ENCODE data around the gene HMGCS1. TPM values are rescaled to one million over a fixed set of nuclear protein-coding genes. Genes with fewer than 3 reads are reported as not detected.

Gene HMGCS1
- total and polyA plus RNA-seq, 2 experiments from 2014 or later: 6.2 to 10.4 TPM

GRCh38 chr5:43245724-43246385, 67.4 kb downstream of the HMGCS1 start:
- Histone ChIP-seq H3K79me2 (ENCODE audit: insufficient read depth) (no peaks in the 10 kb centered on the region), H3F3A (ENCODE audit: insufficient read depth) (no peaks in the 10 kb centered on the region), H3K9ac (no peak overlapping the region), H3K4me3 (no peak overlapping the region), H3K27me3 (replicated peaks; ENCODE audit: insufficient read depth) (no peaks in the 10 kb centered on the region), H3K4me1 (ENCODE audit: insufficient read depth) (no peaks in the 10 kb centered on the region), H3K9me3 (ENCODE audit: low read depth) (no peaks in the 10 kb centered on the region), H4K20me1 (ENCODE audit: insufficient read depth) (no peaks in the 10 kb centered on the region), H3K36me3 (ENCODE audit: low read depth) (no peaks in the 10 kb centered on the region), H3K27ac (no peak overlapping the region), H3K4me2 (ENCODE audit: unreplicated experiment) (no peak overlapping the region), H3K9me2 (ENCODE audit: insufficient read depth) (no peaks in the 10 kb centered on the region), H2AFZ (no peak overlapping the region)
- in situ Hi-C loops (cut with MboI): no loop called here
- TF ChIP-seq EZH2 (IDR thresholded peaks at IDR 0.05; ENCODE audit: insufficient read depth, poor library complexity, severe bottlenecking): no peak
- TF ChIP-seq EZH2phosphoT487 (IDR thresholded peaks at IDR 0.05; ENCODE audit: insufficient read depth, low read depth): no peak
- no peak for DNase-seq
- 85 to 87% methylated on average over 18 to 19 of the region's 19 CpGs for WGBS, 2 experiments (ENCODE audit: low coverage in 1 of 2, low lambda C conversion rate in 2 of 2, missing lambda C conversion rate in 2 of 2)

GRCh38 chr5:43244823-43245565, 68.2 kb downstream of the HMGCS1 start:
- Histone ChIP-seq H2AFZ (no peak overlapping the region), H3F3A (ENCODE audit: insufficient read depth) (no peaks in the 10 kb centered on the region), H3K9ac (no peak overlapping the region), H4K20me1 (ENCODE audit: insufficient read depth) (no peaks in the 10 kb centered on the region), H3K4me1 (ENCODE audit: insufficient read depth) (no peaks in the 10 kb centered on the region), H3K4me2 (ENCODE audit: unreplicated experiment) (no peak overlapping the region), H3K9me3 (ENCODE audit: low read depth) (no peaks in the 10 kb centered on the region), H3K36me3 (ENCODE audit: low read depth) (no peaks in the 10 kb centered on the region), H3K27ac (no peak overlapping the region), H3K79me2 (ENCODE audit: insufficient read depth) (no peaks in the 10 kb centered on the region), H3K9me2 (ENCODE audit: insufficient read depth) (no peaks in the 10 kb centered on the region), H3K4me3 (no peak overlapping the region), H3K27me3 (replicated peaks; ENCODE audit: insufficient read depth) (no peaks in the 10 kb centered on the region)
- in situ Hi-C loops (cut with MboI): no loop called here
- WGBS, 2 experiments (ENCODE audit: low coverage in 1 of 2, low lambda C conversion rate in 2 of 2, missing lambda C conversion rate in 2 of 2): 69 to 70% methylated on average over 11 of the region's 11 CpGs
- DNase-seq: no peak
- no peak for TF ChIP-seq EZH2 (IDR thresholded peaks at IDR 0.05; ENCODE audit: insufficient read depth, poor library complexity, severe bottlenecking)
- TF ChIP-seq EZH2phosphoT487 (IDR thresholded peaks at IDR 0.05; ENCODE audit: insufficient read depth, low read depth): no peak

- Histone ChIP-seq H3F3A (ENCODE audit: insufficient read depth) (no peaks in the 10 kb centered on the region), H3K9me3 (ENCODE audit: low read depth) (no peaks in the 10 kb centered on the region), H3K9me2 (ENCODE audit: insufficient read depth) (no peaks in the 10 kb centered on the region), H3K4me2 (ENCODE audit: unreplicated experiment) (no peak overlapping the region), H4K20me1 (ENCODE audit: insufficient read depth) (no peaks in the 10 kb centered on the region), H3K4me3 (no peak overlapping the region), H2AFZ (no peak overlapping the region), H3K9ac (no peak overlapping the region), H3K36me3 (ENCODE audit: low read depth) (no peaks in the 10 kb centered on the region), H3K27me3 (replicated peaks; ENCODE audit: insufficient read depth) (no peaks in the 10 kb centered on the region), H3K4me1 (ENCODE audit: insufficient read depth) (no peaks in the 10 kb centered on the region), H3K79me2 (ENCODE audit: insufficient read depth) (no peaks in the 10 kb centered on the region), H3K27ac (no peak overlapping the region)
- in situ Hi-C loops (cut with MboI): no loop called here
- DNase-seq: no peak
- TF ChIP-seq EZH2phosphoT487 (IDR thresholded peaks at IDR 0.05; ENCODE audit: insufficient read depth, low read depth): no peak
- no peak for TF ChIP-seq EZH2 (IDR thresholded peaks at IDR 0.05; ENCODE audit: insufficient read depth, poor library complexity, severe bottlenecking)
Observed at GRCh38 chr5:43243270-43243669, 69.9 kb downstream of the HMGCS1 start.

GRCh38 chr5:43242196-43242595, 71.0 kb downstream of the HMGCS1 start:
- Histone ChIP-seq H3K79me2 (ENCODE audit: insufficient read depth) (no peaks in the 10 kb centered on the region), H3F3A (ENCODE audit: insufficient read depth) (no peaks in the 10 kb centered on the region), H3K4me3 (no peak overlapping the region), H3K9ac (no peak overlapping the region), H4K20me1 (ENCODE audit: insufficient read depth) (no peaks in the 10 kb centered on the region), H3K4me2 (ENCODE audit: unreplicated experiment) (no peak overlapping the region), H3K36me3 (ENCODE audit: low read depth) (no peaks in the 10 kb centered on the region), H3K9me3 (ENCODE audit: low read depth) (no peaks in the 10 kb centered on the region), H2AFZ (no peak overlapping the region), H3K27me3 (replicated peaks; ENCODE audit: insufficient read depth) (no peaks in the 10 kb centered on the region), H3K27ac (no peak overlapping the region), H3K9me2 (ENCODE audit: insufficient read depth) (no peaks in the 10 kb centered on the region), H3K4me1 (ENCODE audit: insufficient read depth) (no peaks in the 10 kb centered on the region)
- in situ Hi-C loops (cut with MboI): no loop called here
- WGBS, 2 experiments (ENCODE audit: low coverage in 1 of 2, low lambda C conversion rate in 2 of 2, missing lambda C conversion rate in 2 of 2): 4 to 9% methylated on average over 1 of the region's 1 CpG
- DNase-seq: no peak
- no peak for TF ChIP-seq EZH2phosphoT487 (IDR thresholded peaks at IDR 0.05; ENCODE audit: insufficient read depth, low read depth)
- no peak for TF ChIP-seq EZH2 (IDR thresholded peaks at IDR 0.05; ENCODE audit: insufficient read depth, poor library complexity, severe bottlenecking)

Other genes with a start within 250 kb of the HMGCS1 start
- 26.2 and 34.0 TPM in 2 replicates for gene ZNF131, start 192.5 kb downstream of the HMGCS1 start, total RNA-seq (2014; rRNA removed; shearing (Covaris generic))
- gene ZNF131, start 192.5 kb downstream of the HMGCS1 start, polyA plus RNA-seq (2016; fragmentation: Nextera tagmentation; extraction: Ambion mirVana): 25.3 and 25.9 TPM in 2 replicates
- gene NIM1K, start 121.2 kb downstream of the HMGCS1 start, total RNA-seq (2014; rRNA removed; shearing (Covaris generic)): 0.63 and 4.9 TPM in 2 replicates
- 1.2 and 1.8 TPM in 2 replicates for gene NIM1K, start 121.2 kb downstream of the HMGCS1 start, polyA plus RNA-seq (2016; fragmentation: Nextera tagmentation; extraction: Ambion mirVana)
- 0.25 and 1.3 TPM in 2 replicates for gene CCL28, start 99.0 kb upstream of the HMGCS1 start, total RNA-seq (2014; rRNA removed; shearing (Covaris generic))
- gene CCL28, start 99.0 kb upstream of the HMGCS1 start, polyA plus RNA-seq (2016; fragmentation: Nextera tagmentation; extraction: Ambion mirVana): 1.4 and 2.2 TPM in 2 replicates
- gene TMEM267, start 170.5 kb upstream of the HMGCS1 start, total RNA-seq (2014; rRNA removed; shearing (Covaris generic)): 41.1 and 41.4 TPM in 2 replicates
- 47.2 and 49.4 TPM in 2 replicates for gene TMEM267, start 170.5 kb upstream of the HMGCS1 start, polyA plus RNA-seq (2016; fragmentation: Nextera tagmentation; extraction: Ambion mirVana)
- gene C5orf34, start 201.7 kb upstream of the HMGCS1 start, total RNA-seq (2014; rRNA removed; shearing (Covaris generic)): 3.1 and 5.2 TPM in 2 replicates
- 4.4 and 5.3 TPM in 2 replicates for gene C5orf34, start 201.7 kb upstream of the HMGCS1 start, polyA plus RNA-seq (2016; fragmentation: Nextera tagmentation; extraction: Ambion mirVana)
- 117 and 135 TPM in 2 replicates for gene PAIP1, start 243.7 kb upstream of the HMGCS1 start, total RNA-seq (2014; rRNA removed; shearing (Covaris generic))
- gene PAIP1, start 243.7 kb upstream of the HMGCS1 start, polyA plus RNA-seq (2016; fragmentation: Nextera tagmentation; extraction: Ambion mirVana): 91.1 and 95.8 TPM in 2 replicates

All from GM23248 (cell line).